Ascending aorta (tissue), 2 donors: Measurements from ENCODE around the gene TSPOAP1. TPM values are rescaled to one million over a fixed set of nuclear protein-coding genes. Genes with fewer than 3 reads are reported as not detected.

Source experiments
- DNase-seq, 2 donors: peaks; one replicate each; pipeline ENCODE4 v3.0.0-alpha.2; 2019; ENCODE audit warnings: low spot score in 2 of 2
- H3K27ac ChIP-seq, 2 donors: fragments of 200-600 bp; sonication (generic); one replicate each; pipeline ENCODE4 v1.5.1; 2016 to 2017; ENCODE audit warnings: mild to moderate bottlenecking in 1 of 2
- H3K27me3 ChIP-seq: fragments of 200-600 bp; sonication (generic); one replicate; pipeline ENCODE4 v1.5.1; 2017
- H3K36me3 ChIP-seq, 2 donors: fragments of 200-600 bp; sonication (generic); one replicate each; pipeline ENCODE4 v1.5.1; 2016
- H3K4me1 ChIP-seq, 2 donors: fragments of 200-600 bp; sonication (generic); one replicate each; pipeline ENCODE4 v1.5.1; 2016 to 2017; ENCODE audit warnings: mild to moderate bottlenecking in 1 of 2
- H3K4me3 ChIP-seq, 2 donors: fragments of 200-600 bp; sonication (generic); one replicate each; pipeline ENCODE4 v1.5.1; 2016 to 2017; ENCODE audit warnings: mild to moderate bottlenecking in 1 of 2
- H3K9me3 ChIP-seq, 2 donors: fragments of 200-600 bp; sonication (generic); one replicate each; pipeline ENCODE4 v1.5.1; 2016
- CTCF ChIP-seq, 3 experiments: fragments of 200-600 bp in 2 of 3; fragments of 450-650 bp in 1 of 3; sonication (generic) in 2 of 3; IDR thresholded peaks; one replicate each; pipeline ENCODE4 v1.5.1; 2016 to 2019; ENCODE audit warnings: antibody characterized with exemption in 3 of 3, mild to moderate bottlenecking in 1 of 3, moderate library complexity in 1 of 3
- intact Hi-C: fragments of 100-400 bp; cut with DNase I; formaldehyde crosslinking; loops from one replicate; pipeline ENCODE4 v1.15.1; 2023
- total RNA-seq: library from RNA; depleted of rRNA; stranded (reverse); fragments of >200 nt; gene quantifications from one replicate; pipeline ENCODE4 v1.1.0, GENCODE V29; 2016

TSPOAP1 gene
- total RNA-seq, 1 donor from 2014 or later: 22.4 TPM

GRCh38 chr17:58305626-58306025 lies 23.0 kb downstream of the TSPOAP1 start:
- Histone ChIP-seq H3K4me3 (no peak overlapping the region), H3K36me3 (peaks cover 0 to 20% of the 10 kb centered on the region in 2 donors), H3K27ac (no peak overlapping the region), H3K9me3 (no peaks in the 10 kb centered on the region), H3K27me3 (no peaks in the 10 kb centered on the region), H3K4me1 (no peaks in the 10 kb centered on the region)
- TF ChIP-seq CTCF (IDR thresholded peaks at IDR 0.05): no peak
- intact Hi-C loops: no loop called here
- DNase-seq: peak in 1 of 2 donors; percentile 42

GRCh38 chr17:58304750-58305486 lies 23.7 kb downstream of the TSPOAP1 start:
- Histone ChIP-seq H3K27ac (no peak overlapping the region), H3K4me3 (no peak overlapping the region), H3K27me3 (no peaks in the 10 kb centered on the region), H3K4me1 (no peaks in the 10 kb centered on the region), H3K36me3 (peaks cover 0 to 15% of the 10 kb centered on the region in 2 donors), H3K9me3 (no peaks in the 10 kb centered on the region)
- no peak for TF ChIP-seq CTCF (IDR thresholded peaks at IDR 0.05)
- intact Hi-C loops: no loop called here
- DNase-seq: no peak

GRCh38 chr17:58303971-58304749 lies 24.4 kb downstream of the TSPOAP1 start:
- Histone ChIP-seq H3K4me1 (no peaks in the 10 kb centered on the region), H3K27me3 (no peaks in the 10 kb centered on the region), H3K36me3 (peaks cover 0 to 7% of the 10 kb centered on the region in 2 donors), H3K27ac (no peak overlapping the region), H3K9me3 (no peaks in the 10 kb centered on the region), H3K4me3 (no peak overlapping the region)
- intact Hi-C loops: no loop called here
- peak in 1 of 2 donors; percentile 56 for DNase-seq
- TF ChIP-seq CTCF (IDR thresholded peaks at IDR 0.05): peak in 2 of 3 experiments; percentile 32 to 47

GRCh38 chr17:58302919-58303585 lies 25.5 kb downstream of the TSPOAP1 start:
- Histone ChIP-seq H3K9me3 (no peaks in the 10 kb centered on the region), H3K27me3 (no peaks in the 10 kb centered on the region), H3K4me1 (no peaks in the 10 kb centered on the region), H3K27ac (no peak overlapping the region), H3K36me3 (peaks cover 0 to 7% of the 10 kb centered on the region in 2 donors), H3K4me3 (no peak overlapping the region)
- no peak for TF ChIP-seq CTCF (IDR thresholded peaks at IDR 0.05)
- no peak for DNase-seq
- intact Hi-C loops: no loop called here

- Histone ChIP-seq H3K4me1 (no peaks in the 10 kb centered on the region), H3K36me3 (peaks cover 0 to 4% of the 10 kb centered on the region in 2 donors), H3K9me3 (no peaks in the 10 kb centered on the region), H3K27ac (no peak overlapping the region), H3K27me3 (no peaks in the 10 kb centered on the region), H3K4me3 (no peak overlapping the region)
- intact Hi-C loops: no loop called here
- TF ChIP-seq CTCF (IDR thresholded peaks at IDR 0.05): no peak
- DNase-seq: no peak
Measured at GRCh38 chr17:58302171-58302918, 26.2 kb downstream of the TSPOAP1 start.
